Measurements from ENCODE around the gene LDB1.
A peak's percentile ranks its signal among the peaks of the same experiment; 100 is the strongest.

The LDB1 gene

GRCh38 chr10:102069071-102069470, 51.1 kb downstream of the LDB1 start:
- Histone ChIP-seq H3K9me3 (ENCODE audit: control insufficient read depth, low read length) (no peaks in the 10 kb centered on the region), H3K4me1 (ENCODE audit: control insufficient read depth, insufficient read depth, low read length, poor library complexity, severe bottlenecking) (peaks cover 9% of the 10 kb centered on the region), H3K27ac (ENCODE audit: low read depth, low read length, severe bottlenecking) (no peak overlapping the region), H3K4me3 (ENCODE audit: extremely low read depth, insufficient read depth, low read length, poor library complexity, severe bottlenecking) (no peak overlapping the region), H3K36me3 (ENCODE audit: control insufficient read depth, insufficient read depth, low read length) (peaks cover 33% of the 10 kb centered on the region)

- Histone ChIP-seq H3K4me3 (ENCODE audit: extremely low read depth, insufficient read depth, low read length, poor library complexity, severe bottlenecking) (no peak overlapping the region), H3K9me3 (ENCODE audit: control insufficient read depth, low read length) (no peaks in the 10 kb centered on the region), H3K36me3 (ENCODE audit: control insufficient read depth, insufficient read depth, low read length) (peaks cover 33% of the 10 kb centered on the region), H3K27ac (ENCODE audit: low read depth, low read length, severe bottlenecking) (no peak overlapping the region), H3K4me1 (ENCODE audit: control insufficient read depth, insufficient read depth, low read length, poor library complexity, severe bottlenecking) (peaks cover 9% of the 10 kb centered on the region)
- 100% methylated on average over 1 of the region's 1 CpG; no CpG with 5 or more reads in 1 of the 2 experiments for WGBS, 2 experiments (ENCODE audit: insufficient coverage in 2 of 2)
Measured at GRCh38 chr10:102068216-102068615, 52.0 kb downstream of the LDB1 start.

- 92 to 96% methylated on average over 13 to 14 of the region's 18 CpGs for WGBS, 2 experiments (ENCODE audit: insufficient coverage in 2 of 2)
- no peak overlapping the region for H3K4me3 ChIP-seq (ENCODE audit: extremely low read depth, insufficient read depth, low read length, poor library complexity, severe bottlenecking)
- no peak overlapping the region for H3K27ac ChIP-seq (ENCODE audit: low read depth, low read length, severe bottlenecking)
- H3K9me3 ChIP-seq (ENCODE audit: control insufficient read depth, low read length) = no peaks in the 10 kb centered on the region
- H3K4me1 ChIP-seq (ENCODE audit: control insufficient read depth, insufficient read depth, low read length, poor library complexity, severe bottlenecking) = peaks cover 9% of the 10 kb centered on the region
- H3K36me3 ChIP-seq (ENCODE audit: control insufficient read depth, insufficient read depth, low read length) = peaks cover 33% of the 10 kb centered on the region
Measured at GRCh38 chr10:102067091-102067916, 52.9 kb downstream of the LDB1 start.

GRCh38 chr10:102066399-102067088, 53.6 kb downstream of the LDB1 start:
- peak overlapping the region; percentile 84 for H3K4me3 ChIP-seq (ENCODE audit: extremely low read depth, insufficient read depth, low read length, poor library complexity, severe bottlenecking)

GRCh38 chr10:102065561-102066398, 54.4 kb downstream of the LDB1 start:
- H3K4me1 ChIP-seq (ENCODE audit: control insufficient read depth, insufficient read depth, low read length, poor library complexity, severe bottlenecking) = peaks cover 9% of the 10 kb centered on the region
- H3K4me3 ChIP-seq (ENCODE audit: extremely low read depth, insufficient read depth, low read length, poor library complexity, severe bottlenecking) = peak overlapping the region; percentile 84
- H3K36me3 ChIP-seq (ENCODE audit: control insufficient read depth, insufficient read depth, low read length) = peaks cover 33% of the 10 kb centered on the region
- H3K27ac ChIP-seq (ENCODE audit: low read depth, low read length, severe bottlenecking) = no peak overlapping the region
- 14 to 19% methylated on average over 47 to 59 of the region's 63 CpGs for WGBS, 2 experiments (ENCODE audit: insufficient coverage in 2 of 2)
- no peaks in the 10 kb centered on the region for H3K9me3 ChIP-seq (ENCODE audit: control insufficient read depth, low read length)

More at GRCh38 chr10:102066399-102067088, 53.6 kb downstream of the LDB1 start:
- Histone ChIP-seq H3K4me1 (ENCODE audit: control insufficient read depth, insufficient read depth, low read length, poor library complexity, severe bottlenecking) (peaks cover 9% of the 10 kb centered on the region), H3K27ac (ENCODE audit: low read depth, low read length, severe bottlenecking) (no peak overlapping the region), H3K36me3 (ENCODE audit: control insufficient read depth, insufficient read depth, low read length) (peaks cover 33% of the 10 kb centered on the region), H3K9me3 (ENCODE audit: control insufficient read depth, low read length) (no peaks in the 10 kb centered on the region)
- 93 to 94% methylated on average over 13 to 14 of the region's 16 CpGs for WGBS, 2 experiments (ENCODE audit: insufficient coverage in 2 of 2)

GRCh38 chr10:102064868-102065560, 55.2 kb downstream of the LDB1 start, which contains the start of gene HPS6:
Gene HPS6, plus strand, starts transcription at chr10:102065349. Its CDS starts 126 bp downstream, at chr10:102065475.
- H3K36me3 ChIP-seq (ENCODE audit: control insufficient read depth, insufficient read depth, low read length) = peaks cover 30% of the 10 kb centered on the region
- peak within 1 kb of the TSS; percentile 84 for H3K4me3 ChIP-seq (ENCODE audit: extremely low read depth, insufficient read depth, low read length, poor library complexity, severe bottlenecking)
- no peaks in the 10 kb centered on the region for H3K9me3 ChIP-seq (ENCODE audit: control insufficient read depth, low read length)
- 2% methylated on average over 54 to 57 of the region's 61 CpGs for WGBS, 2 experiments (ENCODE audit: insufficient coverage in 2 of 2)
- no peak within 1 kb of the TSS for H3K27ac ChIP-seq (ENCODE audit: low read depth, low read length, severe bottlenecking)
- H3K4me1 ChIP-seq (ENCODE audit: control insufficient read depth, insufficient read depth, low read length, poor library complexity, severe bottlenecking) = peaks cover 9% of the 10 kb centered on the region

- no peak overlapping the region for H3K27ac ChIP-seq (ENCODE audit: low read depth, low read length, severe bottlenecking)
- peaks cover 28% of the 10 kb centered on the region for H3K36me3 ChIP-seq (ENCODE audit: control insufficient read depth, insufficient read depth, low read length)
- no CpG with 5 or more reads among the region's 2 CpGs for WGBS, 2 experiments (ENCODE audit: insufficient coverage in 2 of 2)
- peaks cover 9% of the 10 kb centered on the region for H3K4me1 ChIP-seq (ENCODE audit: control insufficient read depth, insufficient read depth, low read length, poor library complexity, severe bottlenecking)
- H3K4me3 ChIP-seq (ENCODE audit: extremely low read depth, insufficient read depth, low read length, poor library complexity, severe bottlenecking) = peak overlapping the region; percentile 84
- H3K9me3 ChIP-seq (ENCODE audit: control insufficient read depth, low read length) = no peaks in the 10 kb centered on the region
Measured at GRCh38 chr10:102064503-102064867, 55.7 kb downstream of the LDB1 start.

- Histone ChIP-seq H3K9me3 (ENCODE audit: control insufficient read depth, low read length) (no peaks in the 10 kb centered on the region), H3K36me3 (ENCODE audit: control insufficient read depth, insufficient read depth, low read length) (no peaks in the 10 kb centered on the region), H3K4me3 (ENCODE audit: extremely low read depth, insufficient read depth, low read length, poor library complexity, severe bottlenecking) (no peak overlapping the region), H3K4me1 (ENCODE audit: control insufficient read depth, insufficient read depth, low read length, poor library complexity, severe bottlenecking) (no peaks in the 10 kb centered on the region), H3K27ac (ENCODE audit: low read depth, low read length, severe bottlenecking) (no peak overlapping the region)
Measured at GRCh38 chr10:102059987-102060386, 60.2 kb downstream of the LDB1 start.
